ENCODE results near the gene C3orf85.

- TF ChIP-seq POLR2A (IDR thresholded peaks at IDR 0.05) (no peak), CTCF (IDR thresholded peaks at IDR 0.05) (no peak), POLR2AphosphoS5 (IDR thresholded peaks at IDR 0.05) (no peak)
These were observed 42.2 kb downstream of the C3orf85 start for GRCh38 chr3:109178708-109179107.

Data from sigmoid colon (tissue), 4 donors.